ENCODE data around the gene VARS2. TPM values are rescaled to one million over a fixed set of nuclear protein-coding genes. Genes with fewer than 3 reads are reported as not detected.

The VARS2 gene
- total RNA-seq, 2 donors from 2014 or later = 39.4 to 52.5 TPM

DNA sequence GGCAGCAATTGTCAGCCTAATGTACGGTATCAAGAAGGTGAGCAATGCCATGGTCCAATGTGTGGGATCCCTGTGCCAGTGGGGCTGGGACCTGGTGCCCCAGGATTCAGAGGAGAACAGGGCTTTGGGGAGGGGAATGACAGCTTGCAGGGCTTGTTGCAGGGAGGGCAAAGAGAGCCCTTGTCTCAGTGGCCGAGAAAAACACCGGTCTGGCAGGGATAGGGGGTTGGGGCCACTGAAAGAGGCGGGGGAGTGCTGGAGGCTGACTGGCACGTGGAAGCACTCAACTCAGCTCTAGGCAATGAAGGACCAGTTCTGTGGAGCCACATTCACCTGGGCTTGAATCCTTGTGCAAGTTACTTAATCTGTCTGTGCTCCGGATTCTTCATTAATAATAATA is 23.2 kb downstream of the VARS2 start:
- no peak overlapping the region for H3K27ac Mint-ChIP-seq
- 72 to 84% methylated on average over 3 to 6 of the region's 6 CpGs for WGBS, 2 experiments (ENCODE audit: insufficient coverage in 1 of 2, insufficient read length in 1 of 2)
- Histone ChIP-seq H3K36me3 (ENCODE audit: control insufficient read depth, insufficient read depth, low read length) (no peaks in the 10 kb centered on the region), H3K9me3 (ENCODE audit: control insufficient read depth, low read length) (no peaks in the 10 kb centered on the region), H3K27me3 (ENCODE audit: control insufficient read depth, insufficient read depth, low read length, poor library complexity, severe bottlenecking) (no peaks in the 10 kb centered on the region), H3K9ac (ENCODE audit: extremely low read depth, low read length, poor library complexity, severe bottlenecking) (no peak overlapping the region), H3K4me3 (ENCODE audit: low read length) (no peak overlapping the region), H3K27ac (ENCODE audit: low read depth, low read length) (no peak overlapping the region), H3K4me1 (ENCODE audit: control insufficient read depth, insufficient read depth, low read length) (no peaks in the 10 kb centered on the region)
- H3K4me1 Mint-ChIP-seq = peaks cover 12% of the 10 kb centered on the region
- TF ChIP-seq CTCF (conservative IDR thresholded peaks at IDR 0.05) = no peak
- H3K9me3 Mint-ChIP-seq = no peaks in the 10 kb centered on the region
- no peak for DNase-seq
- H3K36me3 Mint-ChIP-seq (ENCODE audit: low read depth) = no peaks in the 10 kb centered on the region
- no peak overlapping the region for H3K4me3 Mint-ChIP-seq
- peaks cover 8% of the 10 kb centered on the region for H3K27me3 Mint-ChIP-seq (ENCODE audit: insufficient read depth)

- Histone ChIP-seq H3K9me3 (ENCODE audit: control insufficient read depth, low read length) (no peaks in the 10 kb centered on the region), H3K4me1 (ENCODE audit: control insufficient read depth, insufficient read depth, low read length) (no peaks in the 10 kb centered on the region), H3K9ac (ENCODE audit: extremely low read depth, low read length, poor library complexity, severe bottlenecking) (no peak overlapping the region), H3K36me3 (ENCODE audit: control insufficient read depth, insufficient read depth, low read length) (no peaks in the 10 kb centered on the region), H3K4me3 (ENCODE audit: low read length) (no peak overlapping the region), H3K27me3 (ENCODE audit: control insufficient read depth, insufficient read depth, low read length, poor library complexity, severe bottlenecking) (no peaks in the 10 kb centered on the region), H3K27ac (ENCODE audit: low read depth, low read length) (no peak overlapping the region)
- Mint-ChIP-seq H3K27me3 (ENCODE audit: insufficient read depth) (peaks cover 8% of the 10 kb centered on the region), H3K4me1 (peaks cover 16% of the 10 kb centered on the region), H3K36me3 (ENCODE audit: low read depth) (no peaks in the 10 kb centered on the region), H3K4me3 (no peak overlapping the region), H3K9me3 (no peaks in the 10 kb centered on the region), H3K27ac (no peak overlapping the region)
- 95 to 100% methylated on average over 1 to 4 of the region's 4 CpGs for WGBS, 2 experiments (ENCODE audit: insufficient coverage in 1 of 2, insufficient read length in 1 of 2)
- DNase-seq = no peak
- no peak for TF ChIP-seq CTCF (conservative IDR thresholded peaks at IDR 0.05)
These were observed 24.7 kb downstream of the VARS2 start for GRCh38 chr6:30938730-30939129.

DNA sequence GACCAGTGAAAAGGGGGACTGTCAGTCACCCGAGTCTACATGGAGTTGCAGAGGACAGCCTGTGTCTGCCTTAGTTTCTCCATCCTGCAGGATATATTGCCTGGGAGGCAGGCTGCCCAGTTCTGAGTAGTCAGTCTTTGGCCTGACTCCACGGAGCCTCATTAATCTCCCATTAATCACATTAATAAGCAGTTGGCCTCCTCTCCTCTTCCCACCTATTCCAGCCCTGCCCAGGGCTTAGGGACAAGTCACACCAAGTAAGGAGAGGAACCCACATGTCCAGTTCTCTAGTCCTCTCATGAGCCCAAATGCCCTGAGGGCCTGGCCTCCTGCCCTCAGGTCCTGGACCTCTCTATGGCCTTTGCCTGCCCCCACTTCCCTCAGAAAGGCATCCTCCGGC is 25.4 kb downstream of the VARS2 start:
- Histone ChIP-seq H3K36me3 (ENCODE audit: control insufficient read depth, insufficient read depth, low read length) (no peaks in the 10 kb centered on the region), H3K27me3 (ENCODE audit: control insufficient read depth, insufficient read depth, low read length, poor library complexity, severe bottlenecking) (no peaks in the 10 kb centered on the region), H3K27ac (ENCODE audit: low read depth, low read length) (no peak overlapping the region), H3K4me1 (ENCODE audit: control insufficient read depth, insufficient read depth, low read length) (no peaks in the 10 kb centered on the region), H3K9ac (ENCODE audit: extremely low read depth, low read length, poor library complexity, severe bottlenecking) (no peak overlapping the region), H3K9me3 (ENCODE audit: control insufficient read depth, low read length) (no peaks in the 10 kb centered on the region), H3K4me3 (ENCODE audit: low read length) (no peak overlapping the region)
- H3K9me3 Mint-ChIP-seq = no peaks in the 10 kb centered on the region
- no peak overlapping the region for H3K27ac Mint-ChIP-seq
- 91 to 93% methylated on average over 3 of the region's 3 CpGs for WGBS, 2 experiments (ENCODE audit: insufficient coverage in 1 of 2, insufficient read length in 1 of 2)
- H3K4me3 Mint-ChIP-seq = no peak overlapping the region
- no peak for TF ChIP-seq CTCF (conservative IDR thresholded peaks at IDR 0.05)
- H3K27me3 Mint-ChIP-seq (ENCODE audit: insufficient read depth) = peaks cover 8% of the 10 kb centered on the region
- no peak for DNase-seq
- H3K36me3 Mint-ChIP-seq (ENCODE audit: low read depth) = no peaks in the 10 kb centered on the region
- H3K4me1 Mint-ChIP-seq = peaks cover 16% of the 10 kb centered on the region

Data from endodermal cell (in vitro differentiated cells).